ENCODE results near the gene PTPRF.
"Not testable (repeated sequence)": the region's sequence is repeated elsewhere in the genome, so short reads cannot be mapped to it uniquely, and the experiment has no call there.

The PTPRF gene

DNA sequence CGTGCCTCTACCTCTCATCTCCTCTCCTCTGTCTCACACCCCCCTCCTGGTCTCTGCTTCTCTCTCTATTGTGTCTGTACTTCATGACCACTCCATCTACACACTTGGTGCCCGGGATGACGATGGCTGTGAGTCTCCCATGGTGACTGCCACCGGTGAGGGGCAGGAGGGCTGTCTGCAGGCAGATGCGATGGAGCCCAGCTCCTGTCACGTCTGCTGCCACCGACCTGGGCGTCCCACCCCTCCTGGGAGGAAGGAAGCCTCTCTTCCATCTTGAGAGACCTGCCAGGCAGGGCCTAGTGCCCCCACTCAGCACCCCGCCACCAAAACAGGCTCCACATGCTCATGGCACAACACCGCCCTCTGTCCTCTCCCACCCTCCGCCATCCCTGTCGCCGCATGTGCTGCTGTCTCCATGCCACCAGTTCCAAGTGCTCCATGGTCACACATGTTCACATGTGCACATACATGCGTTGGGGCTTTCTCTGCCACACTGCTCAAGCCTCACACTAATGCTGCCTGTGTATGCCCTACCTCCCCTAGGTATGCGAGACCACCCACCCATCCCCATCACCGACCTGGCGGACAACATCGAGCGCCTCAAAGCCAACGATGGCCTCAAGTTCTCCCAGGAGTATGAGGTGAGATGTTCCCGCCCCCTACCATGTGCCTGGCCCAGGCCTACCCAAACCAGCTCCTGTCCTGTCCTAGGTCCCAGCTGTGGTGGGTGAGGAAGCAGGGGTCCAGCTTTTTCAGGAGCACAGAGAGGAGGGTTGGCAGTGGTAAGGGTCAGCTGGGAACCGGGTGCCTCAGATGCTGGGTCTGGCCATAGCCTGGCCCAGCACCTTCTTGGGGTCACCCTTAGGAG is 82.6 kb downstream of the PTPRF start:
- DNase-seq = no peak

DNA sequence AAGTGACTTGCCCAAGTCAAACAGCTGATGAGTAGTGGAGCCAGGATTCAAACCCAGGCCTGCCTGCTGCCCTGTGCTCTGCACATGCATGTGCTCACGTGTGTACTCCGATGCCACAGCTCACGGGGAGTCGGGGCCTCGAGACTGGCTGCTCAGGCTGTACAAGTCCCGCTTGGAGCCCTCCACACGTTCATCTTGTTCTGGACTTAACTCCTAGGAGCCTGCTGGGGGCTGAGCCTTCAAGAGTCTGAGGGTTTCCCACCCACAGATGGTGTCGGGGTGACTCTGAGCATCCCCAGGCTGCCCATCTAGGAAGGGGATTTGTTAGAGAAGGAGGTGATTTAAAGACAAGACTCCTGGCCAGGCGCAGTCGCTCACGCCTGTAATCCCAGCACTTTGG is 83.5 kb downstream of the PTPRF start:
- no peak for DNase-seq

DNA sequence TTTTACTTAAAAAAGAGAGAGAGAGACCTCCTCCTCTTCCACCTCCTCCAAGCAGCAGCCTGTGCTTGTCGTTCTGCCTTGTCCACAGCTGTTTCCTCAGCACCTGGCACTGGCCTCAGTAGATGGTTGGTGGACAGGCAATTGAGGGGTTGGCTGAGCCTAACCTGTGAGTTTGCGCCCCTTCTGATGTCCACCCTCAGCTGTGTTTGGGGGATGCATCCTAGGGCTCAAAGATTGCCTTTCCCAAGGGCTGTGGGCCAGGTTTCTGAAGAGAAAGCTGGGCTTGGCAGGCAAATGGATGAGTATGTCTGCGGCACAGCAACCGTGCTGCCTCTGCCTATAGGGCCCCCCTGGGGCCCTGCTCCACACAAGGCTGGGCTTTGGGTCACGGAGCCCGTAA is 84.2 kb downstream of the PTPRF start:
- DNase-seq = no peak

- DNase-seq = no peak
These were observed 85.7 kb downstream of the PTPRF start for GRCh38 chr1:43616383-43616782.

DNA sequence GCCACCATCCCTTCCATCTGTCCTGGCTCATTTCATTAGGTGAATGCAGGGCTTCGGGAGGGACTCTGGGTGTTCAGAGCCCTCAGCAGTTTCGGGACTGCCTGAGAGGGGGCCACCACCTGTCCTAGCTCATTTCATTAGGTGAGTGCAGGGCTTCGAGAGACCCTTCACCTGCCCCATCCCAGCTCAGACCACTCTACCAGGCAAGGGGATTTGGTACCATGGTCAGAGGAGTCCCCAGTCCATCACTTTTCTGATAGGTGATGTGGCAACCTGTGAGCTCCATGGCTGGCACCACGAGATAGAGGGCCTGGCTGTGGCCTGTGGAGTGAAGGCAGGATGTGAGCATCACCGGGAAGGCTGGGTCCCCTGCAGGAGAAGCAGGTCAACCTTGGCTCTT is 86.3 kb downstream of the PTPRF start:
- no peak for DNase-seq

DNA sequence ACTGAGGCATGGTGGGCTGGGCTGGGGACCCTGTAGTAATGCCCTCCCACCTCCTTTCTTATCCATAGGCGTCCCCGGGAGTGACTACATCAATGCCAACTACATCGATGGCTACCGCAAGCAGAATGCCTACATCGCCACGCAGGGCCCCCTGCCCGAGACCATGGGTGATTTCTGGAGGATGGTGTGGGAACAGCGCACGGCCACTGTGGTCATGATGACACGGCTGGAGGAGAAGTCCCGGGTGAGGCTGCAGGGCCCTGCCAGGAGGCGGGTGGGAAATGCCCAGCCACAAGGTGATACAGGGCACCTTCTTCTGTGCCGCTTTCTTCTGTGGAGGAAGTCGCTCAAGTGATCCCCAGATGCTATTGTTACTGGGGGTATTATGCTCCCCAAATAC is 87.0 kb downstream of the PTPRF start:
- DNase-seq = no peak

- no peak for DNase-seq
These were observed 88.0 kb downstream of the PTPRF start for GRCh38 chr1:43618521-43619313.

GRCh38 chr1:43619314-43619790 is 88.7 kb downstream of the PTPRF start:
- no peak for DNase-seq

DNA sequence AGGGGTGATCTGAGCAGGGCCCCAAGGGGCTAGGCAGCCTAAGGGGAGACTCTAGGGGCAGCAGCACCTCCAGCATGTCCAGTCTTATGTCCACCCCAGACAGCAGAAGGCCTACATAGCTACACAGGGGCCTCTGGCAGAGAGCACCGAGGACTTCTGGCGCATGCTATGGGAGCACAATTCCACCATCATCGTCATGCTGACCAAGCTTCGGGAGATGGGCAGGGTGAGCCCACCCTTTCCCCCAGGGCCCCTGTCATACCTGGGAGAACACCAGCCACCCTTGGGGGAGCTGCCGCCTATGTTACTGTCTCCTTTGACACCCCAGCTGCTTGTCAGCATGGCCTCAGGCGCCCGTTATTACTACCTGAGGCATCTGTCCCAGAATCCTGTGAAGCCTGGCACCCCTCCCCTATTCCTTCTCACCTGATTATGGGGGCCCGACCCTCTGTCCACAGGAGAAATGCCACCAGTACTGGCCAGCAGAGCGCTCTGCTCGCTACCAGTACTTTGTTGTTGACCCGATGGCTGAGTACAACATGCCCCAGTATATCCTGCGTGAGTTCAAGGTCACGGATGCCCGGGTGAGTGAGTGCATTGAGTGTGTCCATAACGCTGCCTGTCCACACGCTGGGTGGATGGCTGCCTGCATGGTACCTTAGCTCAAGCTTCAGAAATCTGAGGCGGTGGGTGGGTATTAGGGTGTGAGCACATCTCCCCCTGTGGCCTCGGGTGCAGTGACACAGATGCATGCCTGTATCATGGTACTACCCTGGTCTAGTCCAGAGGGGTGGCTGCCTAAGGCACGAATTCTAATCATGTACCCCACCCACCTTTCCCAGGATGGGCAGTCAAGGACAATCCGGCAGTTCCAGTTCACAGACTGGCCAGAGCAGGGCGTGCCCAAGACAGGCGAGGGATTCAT is 89.6 kb downstream of the PTPRF start:
- no peak for DNase-seq

DNA sequence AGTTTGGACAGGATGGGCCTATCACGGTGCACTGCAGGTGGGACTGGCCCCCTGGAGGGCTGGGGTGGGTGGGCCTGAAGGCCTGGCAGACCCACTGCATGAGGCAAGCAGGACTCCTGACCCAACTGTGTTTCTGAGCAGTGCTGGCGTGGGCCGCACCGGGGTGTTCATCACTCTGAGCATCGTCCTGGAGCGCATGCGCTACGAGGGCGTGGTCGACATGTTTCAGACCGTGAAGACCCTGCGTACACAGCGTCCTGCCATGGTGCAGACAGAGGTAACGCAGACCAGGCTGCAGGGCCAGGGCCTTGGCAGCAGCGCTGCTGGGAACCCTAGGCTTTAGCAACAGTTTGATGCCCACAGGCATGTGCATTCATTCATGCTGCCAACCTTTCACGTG is 90.3 kb downstream of the PTPRF start:
- no peak for DNase-seq

GRCh38 chr1:43621386-43621785 is 90.7 kb downstream of the PTPRF start:
- no peak for DNase-seq

GRCh38 chr1:43621861-43622260 is 91.2 kb downstream of the PTPRF start:
- DNase-seq = no peak

DNA sequence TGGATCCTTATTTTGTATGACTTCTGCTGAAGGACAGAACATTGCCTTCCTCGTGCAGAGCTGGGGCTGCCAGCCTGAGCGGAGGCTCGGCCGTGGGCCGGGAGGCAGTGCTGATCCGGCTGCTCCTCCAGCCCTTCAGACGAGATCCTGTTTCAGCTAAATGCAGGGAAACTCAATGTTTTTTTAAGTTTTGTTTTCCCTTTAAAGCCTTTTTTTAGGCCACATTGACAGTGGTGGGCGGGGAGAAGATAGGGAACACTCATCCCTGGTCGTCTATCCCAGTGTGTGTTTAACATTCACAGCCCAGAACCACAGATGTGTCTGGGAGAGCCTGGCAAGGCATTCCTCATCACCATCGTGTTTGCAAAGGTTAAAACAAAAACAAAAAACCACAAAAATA is 91.8 kb downstream of the PTPRF start:
- DNase-seq = no peak

DNA sequence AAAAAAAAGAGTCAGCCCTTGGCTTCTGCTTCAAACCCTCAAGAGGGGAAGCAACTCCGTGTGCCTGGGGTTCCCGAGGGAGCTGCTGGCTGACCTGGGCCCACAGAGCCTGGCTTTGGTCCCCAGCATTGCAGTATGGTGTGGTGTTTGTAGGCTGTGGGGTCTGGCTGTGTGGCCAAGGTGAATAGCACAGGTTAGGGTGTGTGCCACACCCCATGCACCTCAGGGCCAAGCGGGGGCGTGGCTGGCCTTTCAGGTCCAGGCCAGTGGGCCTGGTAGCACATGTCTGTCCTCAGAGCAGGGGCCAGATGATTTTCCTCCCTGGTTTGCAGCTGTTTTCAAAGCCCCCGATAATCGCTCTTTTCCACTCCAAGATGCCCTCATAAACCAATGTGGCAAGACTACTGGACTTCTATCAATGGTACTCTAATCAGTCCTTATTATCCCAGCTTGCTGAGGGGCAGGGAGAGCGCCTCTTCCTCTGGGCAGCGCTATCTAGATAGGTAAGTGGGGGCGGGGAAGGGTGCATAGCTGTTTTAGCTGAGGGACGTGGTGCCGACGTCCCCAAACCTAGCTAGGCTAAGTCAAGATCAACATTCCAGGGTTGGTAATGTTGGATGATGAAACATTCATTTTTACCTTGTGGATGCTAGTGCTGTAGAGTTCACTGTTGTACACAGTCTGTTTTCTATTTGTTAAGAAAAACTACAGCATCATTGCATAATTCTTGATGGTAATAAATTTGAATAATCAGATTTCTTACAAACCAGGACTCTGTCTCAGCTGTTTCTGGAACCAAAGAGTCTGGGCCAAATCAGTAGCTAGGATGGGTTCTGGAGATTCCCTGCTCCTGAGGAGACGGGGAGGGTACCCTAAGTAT is 92.5 kb downstream of the PTPRF start:
- DNase-seq = no peak

DNA sequence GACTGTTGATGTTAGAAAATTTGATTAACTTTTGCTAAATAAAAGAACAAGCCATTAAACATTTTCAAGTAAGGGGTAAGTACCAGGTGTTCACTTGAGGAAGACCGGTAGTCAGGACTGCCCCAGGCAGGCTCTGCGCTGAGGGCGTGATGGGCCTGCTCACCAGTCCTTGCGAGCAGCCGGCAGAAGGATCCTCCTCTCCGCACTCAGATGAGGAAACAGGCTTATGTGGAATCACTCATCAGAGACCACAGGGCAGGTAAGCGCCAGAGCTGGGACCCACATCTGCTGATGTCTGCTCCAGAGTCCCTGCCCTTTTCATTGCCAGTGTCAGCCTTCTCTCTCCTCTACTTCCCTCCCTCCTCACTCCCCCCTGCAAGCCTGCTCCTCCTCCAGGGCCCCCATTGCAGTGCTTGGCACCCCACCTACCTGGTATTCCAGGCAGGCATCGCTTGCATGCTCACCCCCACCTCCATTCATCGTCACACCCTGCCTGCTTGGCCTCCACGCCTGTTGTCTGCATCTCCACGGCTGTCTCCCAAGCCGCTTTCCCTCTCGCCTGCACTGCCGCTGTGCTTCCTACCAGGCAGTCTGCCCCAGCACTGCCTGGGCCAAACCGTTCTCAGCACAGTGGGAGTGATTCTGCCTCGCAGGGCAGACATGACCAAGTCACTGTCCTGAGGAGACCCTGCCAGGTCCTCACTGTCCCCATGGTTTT is 94.5 kb downstream of the PTPRF start:
- no peak for DNase-seq

DNA sequence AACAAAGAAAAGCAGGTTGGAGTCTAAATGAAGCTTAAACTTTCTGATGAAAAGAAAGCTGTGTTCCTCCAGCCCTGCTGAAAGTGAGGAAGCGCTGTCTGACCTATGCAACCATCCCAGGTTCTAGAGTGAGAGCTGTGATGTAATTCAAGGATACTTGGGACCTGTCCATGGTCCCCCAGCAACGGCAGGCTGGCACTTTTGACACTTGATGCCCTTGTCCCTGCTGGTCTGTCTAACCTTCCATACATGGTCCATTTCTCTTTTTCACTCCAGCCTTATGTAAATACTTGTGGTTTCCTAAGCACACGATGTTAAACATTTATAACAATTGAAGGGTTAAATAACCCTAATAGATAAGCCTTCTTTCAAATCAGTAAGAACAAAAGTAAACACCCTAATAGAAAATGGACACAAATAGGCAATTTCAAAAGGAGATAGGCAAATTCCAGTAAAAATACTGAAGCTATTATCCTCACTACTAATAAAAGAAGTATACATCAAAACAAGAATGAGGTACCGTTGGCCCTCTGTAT is 101.5 kb downstream of the PTPRF start:
- peak; percentile 43 for DNase-seq

GRCh38 chr1:43634721-43635120 is 104.0 kb downstream of the PTPRF start:
- DNase-seq = no peak

- DNase-seq = no peak
These were observed 105.4 kb downstream of the PTPRF start for GRCh38 chr1:43636006-43636641.

DNA sequence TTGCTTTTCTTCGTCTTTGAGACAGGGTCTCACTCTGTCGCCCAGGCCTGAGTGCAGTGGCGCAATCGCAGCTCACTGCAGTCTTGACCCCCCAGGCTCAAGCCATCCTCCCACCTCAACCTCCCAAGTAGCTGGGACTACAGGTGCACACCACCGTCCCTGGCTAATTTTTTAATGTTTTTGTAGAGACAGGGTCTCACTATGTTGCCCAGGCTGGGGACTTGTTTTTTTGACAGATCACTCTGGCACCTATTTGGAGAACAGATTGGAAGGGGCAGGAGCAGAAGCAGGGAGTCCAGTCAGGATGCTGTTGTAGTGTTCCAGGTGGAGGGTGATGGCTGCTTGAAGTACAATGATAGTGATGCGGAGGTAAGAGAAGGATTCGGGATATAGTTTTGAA is 106.6 kb downstream of the PTPRF start:
- no peak for DNase-seq

GRCh38 chr1:43638381-43638780 is 107.7 kb downstream of the PTPRF start:
- not testable (repeated sequence) for DNase-seq
